GM23338 (cell line): ENCODE data around the gene NELFB. TPM values are rescaled to one million over a fixed set of nuclear protein-coding genes. Genes with fewer than 3 reads are reported as not detected.

Experiments
- ATAC-seq: fragments of 200-7000 bp; cut with Tn5 transposase; 3 replicates; pipeline ENCODE4 v1.9.1; 2020
- DNase-seq: peaks from one replicate; pipeline ENCODE4 v3.0.0-alpha.2; 2015; ENCODE audit warnings: low spot score
- H2AFZ ChIP-seq: fragments of 200-600 bp; sonication (generic); 2 replicates; pipeline ENCODE4 v1.8.0; 2016; ENCODE audit warnings: antibody characterized with exemption, mild to moderate bottlenecking, moderate library complexity
- H3F3A ChIP-seq: fragments of 200-600 bp; sonication (generic); replicated peaks from 2 replicates; pipeline ENCODE4 v1.8.0; 2017; ENCODE audit warnings: antibody characterized with exemption, mixed run types, low read depth
- H3K27ac ChIP-seq: fragments of 200-600 bp; sonication (generic); 2 replicates; pipeline ENCODE4 v1.6.1; 2016; ENCODE audit warnings: low read depth
- H3K27me3 ChIP-seq: fragments of 200-600 bp; sonication (generic); 2 replicates; pipeline ENCODE4 v1.8.0; 2016; ENCODE audit warnings: mild to moderate bottlenecking, mixed run types, moderate library complexity; ENCODE audit not compliant: insufficient read depth
- H3K36me3 ChIP-seq: fragments of 200-600 bp; sonication (generic); 2 replicates; pipeline ENCODE4 v1.8.0; 2016; ENCODE audit warnings: mild to moderate bottlenecking; ENCODE audit not compliant: insufficient read depth
- H3K4me1 ChIP-seq: fragments of 200-600 bp; sonication (generic); 2 replicates; pipeline ENCODE4 v1.8.0; 2016; ENCODE audit warnings: mild to moderate bottlenecking, moderate library complexity; ENCODE audit not compliant: insufficient read depth
- H3K4me2 ChIP-seq: fragments of 200-600 bp; sonication (generic); 2 replicates; pipeline ENCODE4 v1.7.1; 2017; ENCODE audit warnings: mixed run types
- H3K4me3 ChIP-seq: fragments of 200-600 bp; sonication (generic); 2 replicates; pipeline ENCODE4 v1.6.1; 2016; ENCODE audit warnings: mixed run types
- H3K79me2 ChIP-seq: fragments of 200-600 bp; sonication (generic); replicated peaks from 2 replicates; pipeline ENCODE4 v1.8.0; 2017; ENCODE audit warnings: mild to moderate bottlenecking; ENCODE audit not compliant: insufficient read depth
- H3K9me2 ChIP-seq: fragments of 200-600 bp; sonication (generic); 2 replicates; pipeline ENCODE4 v1.8.0; 2017; ENCODE audit not compliant: insufficient read depth
- H4K20me1 ChIP-seq: fragments of 200-600 bp; sonication (generic); replicated peaks from 2 replicates; pipeline ENCODE4 v1.8.0; 2017; ENCODE audit warnings: mild to moderate bottlenecking; ENCODE audit not compliant: insufficient read depth
- H3K27ac Mint-ChIP-seq: 2 replicates; pipeline ENCODE4 v1.8.0; 2020; ENCODE audit warnings: inconsistent platforms, mild to moderate bottlenecking, moderate library complexity, mixed read lengths
- H3K27me3 Mint-ChIP-seq: 3 replicates; pipeline ENCODE4 v1.8.0; 2022; ENCODE audit warnings: low read depth, mild to moderate bottlenecking, moderate library complexity, mixed read lengths, inconsistent platforms; ENCODE audit not compliant: insufficient read depth, poor library complexity
- H3K36me3 Mint-ChIP-seq: 3 replicates; pipeline ENCODE4 v1.8.0; 2021; ENCODE audit warnings: low read depth, mild to moderate bottlenecking, inconsistent platforms, moderate library complexity, mixed read lengths
- H3K4me1 Mint-ChIP-seq: 3 replicates; pipeline ENCODE4 v1.8.0; 2020; ENCODE audit warnings: mild to moderate bottlenecking, inconsistent platforms, mixed read lengths
- H3K4me3 Mint-ChIP-seq: 3 replicates; pipeline ENCODE4 v1.8.0; 2021; ENCODE audit warnings: moderate library complexity, mild to moderate bottlenecking, inconsistent platforms, mixed read lengths
- H3K9me3 Mint-ChIP-seq: 3 replicates; pipeline ENCODE4 v1.8.0; 2020; ENCODE audit warnings: moderate library complexity, mild to moderate bottlenecking, inconsistent platforms, mixed read lengths
- CREB1 ChIP-seq: fragments of 250-450 bp; sonication (Bioruptor Pico); IDR thresholded peaks from 2 replicates; pipeline ENCODE4 v1.5.0; 2020; ENCODE audit warnings: low read depth, mild to moderate bottlenecking, moderate library complexity
- CTCF ChIP-seq, 2 experiments: fragments of 200-600 bp in 1 of 2; sonication (generic) in 1 of 2; conservative IDR thresholded peaks; 2 replicates each; pipeline versions ENCODE4 v1.5.1 to v1.6.1; 2016 to 2017; ENCODE audit warnings: antibody characterized with exemption in 2 of 2, low read depth in 2 of 2, mild to moderate bottlenecking in 2 of 2, moderate library complexity in 1 of 2
- ETS1 ChIP-seq: IDR thresholded peaks from 2 replicates; pipeline ENCODE4 v1.6.1; 2016; ENCODE audit warnings: antibody characterized with exemption
- EZH2 ChIP-seq: fragments of 200-600 bp; sonication (generic); IDR thresholded peaks from one replicate; pipeline ENCODE4 v1.8.0; 2017; ENCODE audit warnings: antibody characterized with exemption, mild to moderate bottlenecking, low read depth; ENCODE audit not compliant: unreplicated experiment
- EZH2phosphoT487 ChIP-seq: fragments of 200-600 bp; sonication (generic); IDR thresholded peaks from one replicate; pipeline ENCODE4 v1.8.1; 2018; ENCODE audit warnings: antibody characterized with exemption; ENCODE audit not compliant: unreplicated experiment
- JUNB ChIP-seq: IDR thresholded peaks from one replicate; pipeline ENCODE4 v1.6.1; 2016; ENCODE audit warnings: antibody characterized with exemption; ENCODE audit not compliant: unreplicated experiment
- NANOG ChIP-seq: IDR thresholded peaks from 2 replicates; pipeline ENCODE4 v1.6.1; 2016; ENCODE audit warnings: antibody characterized with exemption, borderline replicate concordance
- REST ChIP-seq: IDR thresholded peaks from one replicate; pipeline ENCODE4 v1.6.1; 2018; ENCODE audit warnings: antibody characterized with exemption; ENCODE audit not compliant: unreplicated experiment
- STAT1 ChIP-seq: IDR thresholded peaks from one replicate; pipeline ENCODE4 v1.6.1; 2016; ENCODE audit warnings: antibody characterized with exemption; ENCODE audit not compliant: unreplicated experiment
- ZNF114 ChIP-seq: fragments of 250-450 bp; sonication (Bioruptor Pico); IDR thresholded peaks from 2 replicates; pipeline ENCODE4 v1.5.0; 2020; ENCODE audit warnings: mild to moderate bottlenecking, moderate library complexity
- ZNF331 ChIP-seq: fragments of 250-450 bp; sonication (Bioruptor Pico); IDR thresholded peaks from 2 replicates; pipeline ENCODE4 v1.5.0; 2020; ENCODE audit warnings: low read depth, mild to moderate bottlenecking, moderate library complexity
- polyA plus RNA-seq: library from polyadenylated mRNA; unstranded; fragments of >200 nt; fragmentation: Nextera tagmentation; extraction: Ambion mirVana; gene quantifications from 2 replicates; pipeline ENCODE4 v1.2.1, GENCODE V29; 2016
- total RNA-seq: library from RNA; depleted of rRNA; stranded (reverse); fragments of >200 nt; shearing (Covaris generic); gene quantifications from 2 replicates; pipeline ENCODE4 v1.2.3, GENCODE V29; 2014

Gene NELFB
- total and polyA plus RNA-seq, 2 experiments from 2014 or later: 30.0 to 97.3 TPM

GRCh38 chr9:137232101-137232500, 23.0 kb upstream of the NELFB start (continued):
- TF ChIP-seq EZH2phosphoT487 (no peak), CREB1 (no peak), ETS1 (no peak), NANOG (no peak), JUNB (no peak)

GRCh38 chr9:137232510-137232909, 22.6 kb upstream of the NELFB start:
- Histone ChIP-seq H3K79me2 (no peaks in the 10 kb centered on the region), H3K36me3 (no peaks in the 10 kb centered on the region), H3K27me3 (no peaks in the 10 kb centered on the region), H3K4me1 (peaks cover 7% of the 10 kb centered on the region; the same call in 1 of the 2 replicates), H2AFZ (no peak overlapping the region), H3K4me3 (no peak overlapping the region), H3K4me2 (no peak overlapping the region), H4K20me1 (no peaks in the 10 kb centered on the region), H3K27ac (no peak overlapping the region), H3K9me2 (no peaks in the 10 kb centered on the region), H3F3A (no peaks in the 10 kb centered on the region)
- no peaks in the 10 kb centered on the region for H3K36me3 Mint-ChIP-seq
- H3K4me1 Mint-ChIP-seq: peaks cover 10% of the 10 kb centered on the region; the same call in 2 of the 3 replicates
- no peak for ATAC-seq
- H3K27me3 Mint-ChIP-seq: peaks cover 6% of the 10 kb centered on the region
- H3K4me3 Mint-ChIP-seq: no peak overlapping the region
- H3K9me3 Mint-ChIP-seq: no peaks in the 10 kb centered on the region
- H3K27ac Mint-ChIP-seq: no peak overlapping the region
- no peak for DNase-seq
- TF ChIP-seq NANOG: no peak
- no peak for TF ChIP-seq REST
- TF ChIP-seq ZNF114 (CRISPR knock-in tag): no peak
- TF ChIP-seq ETS1: no peak
- no peak for TF ChIP-seq STAT1
- no peak for TF ChIP-seq EZH2
- no peak for TF ChIP-seq JUNB
- no peak for TF ChIP-seq CREB1
- TF ChIP-seq CTCF (conservative IDR thresholded peaks at IDR 0.05; ENCODE audit: low read depth in 2 of 2): no peak
- TF ChIP-seq ZNF331 (CRISPR knock-in tag): no peak
